ENCODE data around the gene ISY1.
"Not testable (repeated sequence)": the region's sequence is repeated elsewhere in the genome, so short reads cannot be mapped to it uniquely, and the experiment has no call there.

ISY1 gene

GRCh38 chr3:129166579-129167332 lies 5.9 kb upstream of the ISY1 start:
- DNase-seq (ENCODE audit: low spot score): no peak

GRCh38 chr3:129165594-129165993 lies 4.7 kb upstream of the ISY1 start:
- DNase-seq (ENCODE audit: low spot score): not testable (repeated sequence)

- DNase-seq (ENCODE audit: low spot score): no peak
These were observed 3.6 kb upstream of the ISY1 start for GRCh38 chr3:129164500-129164899.

GRCh38 chr3:129162729-129163579 lies 2.1 kb upstream of the ISY1 start:
- peak; percentile 8 for DNase-seq (ENCODE audit: low spot score)

GRCh38 chr3:129161860-129162271 lies 1.0 kb upstream of the ISY1 start:
- DNase-seq (ENCODE audit: low spot score): peak; percentile 32

- DNase-seq (ENCODE audit: low spot score): no peak
These were observed 16.1 kb downstream of the ISY1 start for GRCh38 chr3:129144786-129145185.

- not testable (repeated sequence) for DNase-seq (ENCODE audit: low spot score)
These were observed 19.9 kb downstream of the ISY1 start for GRCh38 chr3:129141011-129141410.

- no peak for DNase-seq (ENCODE audit: low spot score)
These were observed 21.0 kb downstream of the ISY1 start for GRCh38 chr3:129139911-129140310.

GRCh38 chr3:129136275-129136674 lies 24.6 kb downstream of the ISY1 start:
- not testable (repeated sequence) for DNase-seq (ENCODE audit: low spot score)

GRCh38 chr3:129132097-129132866 lies 28.6 kb downstream of the ISY1 start:
- no peak for DNase-seq (ENCODE audit: low spot score)

- DNase-seq (ENCODE audit: low spot score): no peak
These were observed 29.3 kb downstream of the ISY1 start for GRCh38 chr3:129131465-129132088.

GRCh38 chr3:129130291-129130813 lies 30.5 kb downstream of the ISY1 start:
- DNase-seq (ENCODE audit: low spot score): no peak

GRCh38 chr3:129128357-129129155 lies 32.3 kb downstream of the ISY1 start:
- no peak for DNase-seq (ENCODE audit: low spot score)

- no peak for DNase-seq (ENCODE audit: low spot score)
These were observed 34.1 kb downstream of the ISY1 start for GRCh38 chr3:129126726-129127280.

- DNase-seq (ENCODE audit: low spot score): no peak
These were observed 37.4 kb downstream of the ISY1 start for GRCh38 chr3:129123314-129124060.

- DNase-seq (ENCODE audit: low spot score): no peak
These were observed 38.4 kb downstream of the ISY1 start for GRCh38 chr3:129122412-129123011.

GRCh38 chr3:129121792-129122411 lies 39.0 kb downstream of the ISY1 start, which contains the start of gene RAB43:
RAB43 (minus strand) TSS chr3:129121804; CDS start chr3:129121489, 315 bp downstream.
- DNase-seq (ENCODE audit: low spot score): peak; percentile 89

- DNase-seq (ENCODE audit: low spot score): no peak
These were observed 39.7 kb downstream of the ISY1 start for GRCh38 chr3:129121016-129121791.

All from kidney tubule cell (primary cell).